ENCODE data around the gene TRIP10. TPM values are rescaled to one million over a fixed set of nuclear protein-coding genes. Genes with fewer than 3 reads are reported as not detected.

Gene TRIP10
- total and polyA plus RNA-seq, 2 of the 8 experiments (the other 6 are each of a cell fraction or from before 2014, with no cell fraction given), result 27.8 to 69.5 TPM

DNA sequence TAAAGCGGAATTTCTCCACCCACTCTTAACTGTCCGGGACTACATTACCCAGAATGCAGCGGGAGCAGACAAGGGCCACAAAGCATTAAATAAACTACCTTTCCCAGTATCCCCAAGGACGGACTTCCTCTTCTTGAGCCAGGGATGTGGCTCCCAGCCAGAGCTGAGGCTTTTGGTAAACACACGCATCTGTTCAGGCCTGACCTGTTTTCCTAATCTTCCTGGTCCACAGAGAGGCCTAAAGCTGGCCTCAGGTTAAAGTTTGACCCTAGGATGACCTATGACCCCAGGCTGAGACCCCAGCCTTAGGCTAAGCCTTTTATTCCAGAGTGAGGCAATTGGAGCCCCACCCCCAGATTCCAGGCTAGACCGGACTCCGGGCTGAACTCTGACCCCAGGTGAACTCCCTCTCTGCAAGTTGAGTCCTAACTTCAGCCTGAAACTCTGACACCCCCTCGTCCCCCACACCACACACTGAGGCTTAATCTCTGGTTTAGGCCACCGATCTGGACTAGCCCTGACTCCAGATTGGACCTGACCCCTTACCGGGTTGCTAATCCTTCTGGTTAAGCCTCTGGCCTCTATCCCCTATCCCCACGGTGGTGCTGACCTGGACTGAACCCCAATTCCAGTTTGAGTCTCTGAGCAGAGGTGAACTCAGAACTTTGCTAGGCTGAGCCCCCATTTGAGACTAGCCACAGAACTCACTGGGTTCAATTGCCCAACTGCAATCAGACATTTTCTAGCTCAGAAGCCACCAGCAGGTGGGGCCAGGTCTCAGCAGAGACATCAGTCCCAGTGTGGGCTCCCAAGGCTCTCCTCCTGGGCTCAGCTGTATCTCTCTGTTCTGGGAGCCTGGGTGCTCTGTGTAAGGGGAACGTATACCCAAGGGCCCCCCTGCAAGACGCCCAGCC lies 1.4 kb upstream of the TRIP10 start:
- FAIRE-seq, result peak; percentile 99
- peak in 1 of 2 experiments; percentile 78 for DNase-seq (ENCODE audit: low read depth in 1 of 2, low spot score in 2 of 2)
- Histone ChIP-seq H2BK120ac (replicated peaks; ENCODE audit: low read depth, low read length) (no peak overlapping the region), H4K20me1 (replicated peaks in 1 of 2; ENCODE audit: control insufficient read depth in 1 of 2, insufficient read depth in 2 of 2, low read length in 2 of 2) (peaks cover 0 to 3% of the 10 kb centered on the region in 2 experiments), H3K18ac (ENCODE audit: extremely low read depth, low read length) (peak overlapping the region; percentile 85), H3K79me1 (ENCODE audit: low read depth, low read length) (peaks cover 5% of the 10 kb centered on the region), H3K23me2 (ENCODE audit: low read depth, low read length) (peaks cover 17% of the 10 kb centered on the region), H3K23ac (ENCODE audit: insufficient read length) (no peak overlapping the region), H3K4me2 (ENCODE audit: insufficient read depth in 1 of 2, low read depth in 2 of 2, low read length in 2 of 2) (peak overlapping the region; percentile 59 to 78), H3K9ac (replicated peaks in 1 of 4; ENCODE audit: extremely low read depth in 1 of 4, low read depth in 3 of 4, low read length in 3 of 4) (peak overlapping the region in 2 of 4 experiments; percentile 5 to 10; a peak in 1 of 7 replicates), H3K27ac (ENCODE audit: low read depth, low read length) (peak overlapping the region; percentile 66), H3K14ac (ENCODE audit: insufficient read length) (no peak overlapping the region), H2AK5ac (ENCODE audit: low read depth, low read length) (no peak overlapping the region), H3K36me3 (ENCODE audit: control insufficient read depth in 2 of 4, insufficient read depth in 4 of 4, low read length in 3 of 4) (peaks cover 0 to 9% (median 1%) of the 10 kb centered on the region in 4 experiments; a peak in 3 of 8 replicates), H3K56ac (replicated peaks; ENCODE audit: insufficient read length, low read depth, low read length) (no peak overlapping the region), H2BK5ac (ENCODE audit: low read depth, low read length) (peak overlapping the region; percentile 69), H2BK12ac (ENCODE audit: low read depth, low read length) (peak overlapping the region; percentile 91), H3K4me1 (replicated peaks in 1 of 4; ENCODE audit: control insufficient read depth in 3 of 4, insufficient read depth in 4 of 4, low read length in 3 of 4) (peaks cover 4 to 32% (median 20%) of the 10 kb centered on the region in 4 experiments), H2BK15ac (ENCODE audit: low read length) (peak overlapping the region; percentile 65; the same call in 1 of the 2 replicates), H3K27me3 (replicated peaks in 1 of 4; ENCODE audit: control insufficient read depth in 3 of 4, extremely low read depth in 1 of 4, insufficient read depth in 3 of 4, low read length in 3 of 4) (no peaks in the 10 kb centered on the region), H3K4me3 (ENCODE audit: extremely low read depth in 1 of 4, insufficient read depth in 2 of 4, low read depth in 3 of 4, low read length in 4 of 4) (peak overlapping the region in 1 of 4 experiments; percentile 55; a peak in 3 of 8 replicates), H2AFZ (ENCODE audit: low read length) (peak overlapping the region; percentile 16; the same call in 1 of the 2 replicates), H3K9me3 (ENCODE audit: insufficient read depth in 2 of 2, low read depth in 1 of 2, low read length in 1 of 2) (no peaks in the 10 kb centered on the region), H4K91ac (replicated peaks; ENCODE audit: insufficient read length, low read length) (peak overlapping the region; percentile 88), H2BK20ac (ENCODE audit: low read length) (0 out of 2 replicates have a peak overlapping the region, but pooled peaks have one; percentile 9), H4K5ac (ENCODE audit: insufficient read length, low read depth, low read length) (peak overlapping the region; percentile 37), H4K8ac (ENCODE audit: extremely low read depth, insufficient read depth, low read length) (peak overlapping the region; percentile 76), H3K79me2 (ENCODE audit: control insufficient read depth in 1 of 2, insufficient read depth in 2 of 2, low read length in 2 of 2) (peaks cover 0 to 13% of the 10 kb centered on the region in 2 experiments; a peak in 1 of 4 replicates), H3K4ac (replicated peaks; ENCODE audit: insufficient read length, low read depth, low read length) (peak overlapping the region; percentile 13)
- WGBS, 2 experiments (ENCODE audit: extremely low coverage in 1 of 2, insufficient coverage in 1 of 2, insufficient read length in 1 of 2, insufficient replicate concordance in 2 of 2, low coverage in 1 of 2, low lambda C conversion rate in 2 of 2, missing lambda C conversion rate in 1 of 2), result 25% methylated on average over 13 of the region's 13 CpGs; no CpG with 5 or more reads in 1 of the 2 experiments
- POLR2A ChIA-PET (ENCODE audit: partially characterized antibody), result interaction anchor here (0.6 to 9.7 kb wide), 16 partner anchors 10 to 460 kb away, joined by 3 to 110 read pairs (median 3); partner anchors contain the start of genes SH2D3A, TNFSF9 and VAV1
- CTCF ChIA-PET (ENCODE audit: partially characterized antibody), result interaction anchor here (0.6 to 4.7 kb wide), 18 partner anchors 9 to 222 kb away, joined by 3 to 31 read pairs (median 4); partner anchors contain the start of genes C3 and VAV1
- TF ChIP-seq SIX5 (IDR thresholded peaks at IDR 0.05; ENCODE audit: low read depth, low read length) (peak; percentile 96), GABPA (IDR thresholded peaks at IDR 0.05; ENCODE audit: borderline replicate concordance, insufficient read depth, low read length) (peak; percentile 67; the same call in 1 of the 2 replicates), CEBPB (IDR thresholded peaks at IDR 0.05; ENCODE audit: low read depth, low read length) (peak; percentile 68), TEAD4 (IDR thresholded peaks at IDR 0.05; ENCODE audit: low read depth, low read length) (0 out of 2 replicates have a peak, but pooled peaks have one; percentile 42), RBBP5 (IDR thresholded peaks at IDR 0.05; ENCODE audit: borderline replicate concordance, low read depth, low read length) (0 out of 2 replicates have a peak, but pooled peaks have one; percentile 49), ASH2L (IDR thresholded peaks at IDR 0.05; ENCODE audit: low read length) (peak; percentile 68), SP1 (IDR thresholded peaks at IDR 0.05; ENCODE audit: low read depth, low read length) (no peak), SP2 (IDR thresholded peaks at IDR 0.05; ENCODE audit: low read length) (no peak), BCL11A (IDR thresholded peaks at IDR 0.05; ENCODE audit: low read depth in 2 of 2, low read length in 2 of 2) (no peak), KDM5A (IDR thresholded peaks at IDR 0.05; ENCODE audit: low read length) (no peak), SIRT6 (IDR thresholded peaks at IDR 0.05; ENCODE audit: low read length) (no peak)
